ENCODE data around the gene DIO3. TPM values are rescaled to one million over a fixed set of nuclear protein-coding genes. Genes with fewer than 3 reads are reported as not detected.

Gene DIO3
- not detected for total RNA-seq (ENCODE audit: unreplicated experiment)
- long read RNA-seq, result 0 reads

DNA sequence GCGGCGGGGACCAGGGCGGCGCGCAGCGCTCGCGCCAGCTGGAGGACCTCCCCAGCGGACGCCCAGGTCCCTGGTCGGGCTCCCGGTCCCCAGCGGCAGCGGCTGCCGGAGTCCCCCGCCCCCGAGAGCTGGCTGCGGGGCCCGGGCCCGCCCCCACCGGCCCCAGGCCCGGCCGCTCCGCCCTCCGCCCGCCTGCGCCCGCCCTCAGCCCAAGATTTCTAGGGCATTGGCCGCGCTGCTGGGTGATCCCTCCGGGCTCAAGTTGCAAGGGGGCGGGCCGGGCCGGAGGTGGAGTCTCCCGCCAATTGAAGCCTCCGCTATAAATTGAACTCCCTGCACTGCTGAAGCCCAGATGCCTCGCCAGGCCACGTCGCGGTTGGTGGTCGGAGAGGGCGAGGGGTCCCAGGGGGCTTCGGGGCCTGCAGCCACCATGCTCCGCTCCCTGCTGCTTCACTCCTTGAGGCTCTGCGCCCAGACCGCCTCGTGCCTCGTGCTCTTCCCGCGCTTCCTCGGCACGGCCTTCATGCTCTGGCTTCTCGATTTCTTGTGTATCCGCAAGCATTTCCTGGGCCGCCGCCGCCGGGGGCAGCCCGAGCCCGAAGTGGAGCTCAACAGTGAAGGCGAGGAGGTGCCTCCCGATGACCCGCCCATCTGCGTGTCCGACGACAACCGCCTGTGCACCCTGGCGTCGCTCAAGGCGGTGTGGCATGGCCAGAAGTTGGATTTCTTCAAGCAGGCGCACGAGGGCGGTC is at the start of gene DIO3:
TSS of gene DIO3 (plus strand) at position 351 of the 752 bp plus-strand sequence.
- peaks cover 4% of the 10 kb centered on the region for H3K36me3 Mint-ChIP-seq (ENCODE audit: unreplicated experiment)
- peaks cover 37% of the 10 kb centered on the region for H3K27me3 Mint-ChIP-seq (ENCODE audit: unreplicated experiment)
- peaks cover 2% of the 10 kb centered on the region for H3K9me3 Mint-ChIP-seq (ENCODE audit: unreplicated experiment)
- TF ChIP-seq, protein P1, sequence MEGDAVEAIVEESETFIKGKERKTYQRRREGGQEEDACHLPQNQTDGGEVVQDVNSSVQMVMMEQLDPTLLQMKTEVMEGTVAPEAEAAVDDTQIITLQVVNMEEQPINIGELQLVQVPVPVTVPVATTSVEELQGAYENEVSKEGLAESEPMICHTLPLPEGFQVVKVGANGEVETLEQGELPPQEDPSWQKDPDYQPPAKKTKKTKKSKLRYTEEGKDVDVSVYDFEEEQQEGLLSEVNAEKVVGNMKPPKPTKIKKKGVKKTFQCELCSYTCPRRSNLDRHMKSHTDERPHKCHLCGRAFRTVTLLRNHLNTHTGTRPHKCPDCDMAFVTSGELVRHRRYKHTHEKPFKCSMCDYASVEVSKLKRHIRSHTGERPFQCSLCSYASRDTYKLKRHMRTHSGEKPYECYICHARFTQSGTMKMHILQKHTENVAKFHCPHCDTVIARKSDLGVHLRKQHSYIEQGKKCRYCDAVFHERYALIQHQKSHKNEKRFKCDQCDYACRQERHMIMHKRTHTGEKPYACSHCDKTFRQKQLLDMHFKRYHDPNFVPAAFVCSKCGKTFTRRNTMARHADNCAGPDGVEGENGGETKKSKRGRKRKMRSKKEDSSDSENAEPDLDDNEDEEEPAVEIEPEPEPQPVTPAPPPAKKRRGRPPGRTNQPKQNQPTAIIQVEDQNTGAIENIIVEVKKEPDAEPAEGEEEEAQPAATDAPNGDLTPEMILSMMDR (IDR thresholded peaks at IDR 0.05; ENCODE audit: partially characterized antibody, unreplicated experiment), result no peak
- no peak within 1 kb of the TSS for H3K27ac Mint-ChIP-seq (ENCODE audit: unreplicated experiment)
- peak; percentile 63 for DNase-seq
- peaks cover 3% of the 10 kb centered on the region for H3K4me1 Mint-ChIP-seq (ENCODE audit: low read depth, unreplicated experiment)
- no peak within 1 kb of the TSS for H3K4me3 Mint-ChIP-seq (ENCODE audit: unreplicated experiment)

DNA sequence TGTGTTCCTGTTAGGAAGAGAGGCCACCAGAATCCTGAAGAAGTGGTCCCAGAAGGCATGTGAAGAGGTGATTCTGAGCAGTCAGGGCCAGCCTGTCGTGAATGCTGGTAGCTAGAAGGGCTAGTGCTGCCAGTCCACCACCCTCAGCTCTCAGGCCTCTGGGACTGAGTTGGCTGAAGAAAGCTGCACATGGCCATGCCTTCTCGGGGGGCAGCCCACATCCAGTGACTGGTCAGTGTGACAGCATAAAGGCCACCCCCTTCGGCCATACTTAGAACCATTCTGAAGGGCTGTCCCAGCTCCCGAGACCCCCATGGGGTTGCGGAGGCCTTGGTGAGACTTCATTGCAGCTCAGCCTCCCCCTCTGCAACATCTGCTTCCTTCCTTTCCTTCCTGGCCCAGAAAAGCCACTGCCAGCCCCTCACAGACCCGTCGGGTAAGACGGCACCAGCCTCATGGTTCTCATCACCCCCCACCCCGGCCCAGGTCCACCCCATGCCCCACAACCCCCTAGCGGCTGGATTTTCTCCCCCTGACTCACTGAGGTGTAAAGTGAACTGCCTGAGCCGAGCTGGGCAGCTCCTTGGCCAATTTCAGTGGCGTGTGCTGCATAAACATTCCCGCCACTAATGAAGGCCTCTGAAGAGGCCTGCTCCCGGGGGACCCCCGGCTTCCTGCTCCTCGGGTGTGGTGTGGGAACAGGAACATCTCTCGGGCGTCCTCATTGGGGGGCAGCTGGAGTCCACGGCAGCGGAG is 49.5 kb upstream of the DIO3 start:
- no peak overlapping the region for H3K27ac Mint-ChIP-seq (ENCODE audit: unreplicated experiment)
- H3K9me3 Mint-ChIP-seq (ENCODE audit: unreplicated experiment), result peaks cover 14% of the 10 kb centered on the region
- no peaks in the 10 kb centered on the region for H3K4me1 Mint-ChIP-seq (ENCODE audit: low read depth, unreplicated experiment)
- peak; percentile 36 for DNase-seq
- TF ChIP-seq, protein P1 (IDR thresholded peaks at IDR 0.05; ENCODE audit: partially characterized antibody, unreplicated experiment), result no peak
- H3K36me3 Mint-ChIP-seq (ENCODE audit: unreplicated experiment), result peaks cover 17% of the 10 kb centered on the region
- H3K27me3 Mint-ChIP-seq (ENCODE audit: unreplicated experiment), result peaks cover 12% of the 10 kb centered on the region
- no peak overlapping the region for H3K4me3 Mint-ChIP-seq (ENCODE audit: unreplicated experiment)

DNA sequence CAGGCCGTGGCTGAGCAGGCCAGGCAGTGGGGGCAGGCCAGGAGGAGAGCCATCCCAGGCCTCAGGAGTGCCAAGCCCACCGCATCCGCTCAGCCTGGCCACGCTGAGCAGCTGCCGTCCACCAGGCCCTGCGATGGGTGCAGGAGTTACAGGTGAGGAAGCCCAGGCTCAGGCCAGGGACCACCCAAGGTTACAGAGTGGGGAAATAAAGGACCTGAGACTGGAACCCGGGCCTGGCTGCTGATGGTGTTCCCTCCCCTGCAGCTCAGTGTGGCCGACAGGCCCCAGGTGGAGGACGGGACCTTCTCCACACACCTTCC is 49.0 kb upstream of the DIO3 start:
- Mint-ChIP-seq H3K4me3 (ENCODE audit: unreplicated experiment) (no peak overlapping the region), H3K27ac (ENCODE audit: unreplicated experiment) (no peak overlapping the region), H3K36me3 (ENCODE audit: unreplicated experiment) (peaks cover 17% of the 10 kb centered on the region), H3K9me3 (ENCODE audit: unreplicated experiment) (peaks cover 14% of the 10 kb centered on the region), H3K4me1 (ENCODE audit: low read depth, unreplicated experiment) (no peaks in the 10 kb centered on the region), H3K27me3 (ENCODE audit: unreplicated experiment) (peaks cover 12% of the 10 kb centered on the region)
- no peak for DNase-seq
- TF ChIP-seq, protein P1 (IDR thresholded peaks at IDR 0.05; ENCODE audit: partially characterized antibody, unreplicated experiment), result no peak

DNA sequence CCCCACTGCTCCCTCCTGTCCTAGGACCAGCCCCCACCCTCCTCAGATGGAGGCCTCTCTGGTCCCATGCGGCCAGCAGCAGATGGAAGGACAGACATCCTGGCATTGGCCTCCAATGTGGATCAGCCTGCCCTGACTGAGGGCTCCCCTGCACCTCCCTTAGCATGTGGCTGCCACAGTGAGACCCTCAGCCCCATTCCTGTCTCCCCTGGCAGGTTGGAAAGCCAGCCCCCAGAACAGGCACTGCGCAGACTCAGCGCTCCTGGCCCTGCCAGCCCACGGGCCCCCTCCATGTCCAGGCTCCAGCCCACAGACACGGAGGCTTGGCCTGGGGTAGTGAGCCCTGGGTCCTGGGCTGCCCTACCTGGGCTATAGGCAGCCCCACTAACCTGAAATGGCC is 47.2 kb upstream of the DIO3 start:
- Mint-ChIP-seq H3K4me3 (ENCODE audit: unreplicated experiment) (no peak overlapping the region), H3K36me3 (ENCODE audit: unreplicated experiment) (peaks cover 13% of the 10 kb centered on the region), H3K27ac (ENCODE audit: unreplicated experiment) (no peak overlapping the region), H3K4me1 (ENCODE audit: low read depth, unreplicated experiment) (no peaks in the 10 kb centered on the region), H3K27me3 (ENCODE audit: unreplicated experiment) (peaks cover 13% of the 10 kb centered on the region), H3K9me3 (ENCODE audit: unreplicated experiment) (peaks cover 14% of the 10 kb centered on the region)
- no peak for DNase-seq
- TF ChIP-seq, protein P1 (IDR thresholded peaks at IDR 0.05; ENCODE audit: partially characterized antibody, unreplicated experiment), result no peak

DNA sequence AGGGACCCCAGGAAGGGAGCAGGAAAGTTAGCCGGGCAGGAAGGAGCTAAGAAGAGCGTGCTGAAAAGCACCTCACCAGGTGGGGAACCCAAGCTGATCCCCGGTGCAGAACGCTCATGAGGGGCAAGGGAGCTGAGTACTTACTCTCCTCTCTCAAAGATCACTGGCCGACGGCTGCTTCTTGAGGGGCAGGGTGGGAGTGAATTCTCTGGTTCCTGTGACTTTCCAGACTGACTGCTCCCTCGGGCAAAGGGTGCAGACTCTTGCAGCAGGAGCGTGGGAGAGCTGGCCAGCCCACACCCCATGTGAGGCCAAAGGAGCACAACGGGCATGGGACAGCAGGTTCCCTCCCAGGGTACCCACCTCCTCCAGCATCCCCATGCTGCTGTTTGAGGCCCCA is 44.9 kb upstream of the DIO3 start:
- H3K27me3 Mint-ChIP-seq (ENCODE audit: unreplicated experiment), result peaks cover 15% of the 10 kb centered on the region
- no peak overlapping the region for H3K27ac Mint-ChIP-seq (ENCODE audit: unreplicated experiment)
- H3K9me3 Mint-ChIP-seq (ENCODE audit: unreplicated experiment), result peaks cover 6% of the 10 kb centered on the region
- no peak for DNase-seq
- peaks cover 5% of the 10 kb centered on the region for H3K36me3 Mint-ChIP-seq (ENCODE audit: unreplicated experiment)
- no peaks in the 10 kb centered on the region for H3K4me1 Mint-ChIP-seq (ENCODE audit: low read depth, unreplicated experiment)
- H3K4me3 Mint-ChIP-seq (ENCODE audit: unreplicated experiment), result no peak overlapping the region
- TF ChIP-seq, protein P1 (IDR thresholded peaks at IDR 0.05; ENCODE audit: partially characterized antibody, unreplicated experiment), result no peak

Data from glutamatergic neuron (in vitro differentiated cells).